ENCODE data around the gene ALAS1. TPM values are rescaled to one million over a fixed set of nuclear protein-coding genes. Genes with fewer than 3 reads are reported as not detected.
A peak's percentile ranks its signal among the peaks of the same experiment; 100 is the strongest.

The ALAS1 gene
- total RNA-seq, 4 donors from 2014 or later, result 31.1 to 50.5 (median 38.9) TPM

GRCh38 chr3:52215351-52215750, 17.4 kb downstream of the ALAS1 start:
- Histone ChIP-seq H3K27me3 (no peaks in the 10 kb centered on the region), H3K4me3 (no peak overlapping the region), H3K36me3 (peaks cover 48 to 56% (median 55%) of the 10 kb centered on the region in 4 donors), H3K9me3 (no peaks in the 10 kb centered on the region), H3K27ac (replicated peaks in 1 of 4) (no peak overlapping the region), H3K4me1 (peaks cover 29 to 48% (median 44%) of the 10 kb centered on the region in 4 donors)
- DNase-seq (ENCODE audit: extremely low spot score), result no peak
- intact Hi-C loops (cut with DNase I), result no loop called here
- TF ChIP-seq POLR2A (IDR thresholded peaks at IDR 0.05; ENCODE audit: low read depth) (no peak), EP300 (IDR thresholded peaks at IDR 0.05) (no peak)
- 96% methylated on average over 7 of the region's 7 CpGs for WGBS

- no peak for DNase-seq (ENCODE audit: extremely low spot score)
- no peaks in the 10 kb centered on the region for H3K9me3 ChIP-seq
Measured at GRCh38 chr3:52216585-52217408, 18.8 kb downstream of the ALAS1 start.

GRCh38 chr3:52217409-52217805, 19.4 kb downstream of the ALAS1 start:
- intact Hi-C loops (cut with DNase I), result no loop called here
- Histone ChIP-seq H3K27me3 (no peaks in the 10 kb centered on the region), H3K9me3 (no peaks in the 10 kb centered on the region), H3K4me1 (peaks cover 38 to 67% (median 64%) of the 10 kb centered on the region in 4 donors), H3K4me3 (no peak overlapping the region), H3K36me3 (peaks cover 29 to 36% (median 34%) of the 10 kb centered on the region in 4 donors), H3K27ac (replicated peaks in 1 of 4) (peak overlapping the region; percentile 28 to 60 (median 50))
- no peak for TF ChIP-seq POLR2AphosphoS5 (IDR thresholded peaks at IDR 0.05)
- TF ChIP-seq EP300 (IDR thresholded peaks at IDR 0.05), result no peak
- TF ChIP-seq, protein P1, sequence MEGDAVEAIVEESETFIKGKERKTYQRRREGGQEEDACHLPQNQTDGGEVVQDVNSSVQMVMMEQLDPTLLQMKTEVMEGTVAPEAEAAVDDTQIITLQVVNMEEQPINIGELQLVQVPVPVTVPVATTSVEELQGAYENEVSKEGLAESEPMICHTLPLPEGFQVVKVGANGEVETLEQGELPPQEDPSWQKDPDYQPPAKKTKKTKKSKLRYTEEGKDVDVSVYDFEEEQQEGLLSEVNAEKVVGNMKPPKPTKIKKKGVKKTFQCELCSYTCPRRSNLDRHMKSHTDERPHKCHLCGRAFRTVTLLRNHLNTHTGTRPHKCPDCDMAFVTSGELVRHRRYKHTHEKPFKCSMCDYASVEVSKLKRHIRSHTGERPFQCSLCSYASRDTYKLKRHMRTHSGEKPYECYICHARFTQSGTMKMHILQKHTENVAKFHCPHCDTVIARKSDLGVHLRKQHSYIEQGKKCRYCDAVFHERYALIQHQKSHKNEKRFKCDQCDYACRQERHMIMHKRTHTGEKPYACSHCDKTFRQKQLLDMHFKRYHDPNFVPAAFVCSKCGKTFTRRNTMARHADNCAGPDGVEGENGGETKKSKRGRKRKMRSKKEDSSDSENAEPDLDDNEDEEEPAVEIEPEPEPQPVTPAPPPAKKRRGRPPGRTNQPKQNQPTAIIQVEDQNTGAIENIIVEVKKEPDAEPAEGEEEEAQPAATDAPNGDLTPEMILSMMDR (IDR thresholded peaks at IDR 0.05), result no peak
- TF ChIP-seq POLR2A (IDR thresholded peaks at IDR 0.05; ENCODE audit: low read depth), result no peak
- DNase-seq (ENCODE audit: extremely low spot score), result no peak
- WGBS, result 87% methylated on average over 9 of the region's 10 CpGs

More at GRCh38 chr3:52216585-52217408, 18.8 kb downstream of the ALAS1 start:
- peaks cover 36 to 62% (median 58%) of the 10 kb centered on the region in 4 donors for H3K4me1 ChIP-seq
- intact Hi-C loops (cut with DNase I), result no loop called here
- no peak overlapping the region for H3K4me3 ChIP-seq
- no peaks in the 10 kb centered on the region for H3K27me3 ChIP-seq
- H3K27ac ChIP-seq (replicated peaks in 1 of 4), result peak overlapping the region; percentile 28 to 60 (median 50)
- H3K36me3 ChIP-seq, result peaks cover 35 to 42% (median 41%) of the 10 kb centered on the region in 4 donors
- TF ChIP-seq, protein P1 (IDR thresholded peaks at IDR 0.05), result no peak
- TF ChIP-seq EP300 (IDR thresholded peaks at IDR 0.05) (no peak), POLR2A (IDR thresholded peaks at IDR 0.05; ENCODE audit: low read depth) (no peak), POLR2AphosphoS5 (IDR thresholded peaks at IDR 0.05) (peak; percentile 64 to 70)
- 36% methylated on average over 13 of the region's 13 CpGs for WGBS

DNA sequence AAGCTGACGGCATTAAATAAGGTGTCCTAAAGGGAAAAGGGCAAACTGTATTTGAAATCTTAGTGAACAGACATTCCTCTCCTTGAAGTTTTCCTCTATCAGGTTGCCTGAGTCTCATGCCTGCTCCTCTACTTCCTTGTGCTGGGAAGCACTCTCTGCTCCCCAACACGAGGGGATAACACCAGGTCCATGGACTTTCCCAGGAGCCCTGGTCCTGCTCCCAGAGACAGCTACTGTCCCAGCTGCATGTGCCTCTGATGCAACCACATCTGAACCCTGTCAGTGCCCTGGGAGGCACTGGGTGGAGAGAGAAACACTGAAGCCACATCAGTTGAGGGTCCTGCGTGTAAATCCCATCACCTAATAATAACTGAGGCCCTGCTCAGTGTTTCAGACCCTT, 20.1 kb downstream of the ALAS1 start:
- Histone ChIP-seq H3K4me3 (no peak overlapping the region), H3K36me3 (peaks cover 23 to 30% (median 28%) of the 10 kb centered on the region in 4 donors), H3K27ac (replicated peaks in 1 of 4) (peak overlapping the region; percentile 28 to 60 (median 50)), H3K9me3 (no peaks in the 10 kb centered on the region), H3K27me3 (no peaks in the 10 kb centered on the region), H3K4me1 (peaks cover 38 to 67% (median 66%) of the 10 kb centered on the region in 4 donors)
- WGBS, result 72% methylated on average over 2 of the region's 3 CpGs
- TF ChIP-seq POLR2AphosphoS5 (IDR thresholded peaks at IDR 0.05) (no peak), POLR2A (IDR thresholded peaks at IDR 0.05; ENCODE audit: low read depth) (no peak), EP300 (IDR thresholded peaks at IDR 0.05) (no peak)
- TF ChIP-seq, protein P1 (IDR thresholded peaks at IDR 0.05), result no peak
- no peak for DNase-seq (ENCODE audit: extremely low spot score)
- intact Hi-C loops (cut with DNase I), result no loop called here

GRCh38 chr3:52218454-52218853, 20.5 kb downstream of the ALAS1 start:
- intact Hi-C loops (cut with DNase I), result no loop called here
- TF ChIP-seq EP300 (IDR thresholded peaks at IDR 0.05) (no peak), POLR2AphosphoS5 (IDR thresholded peaks at IDR 0.05) (no peak), POLR2A (IDR thresholded peaks at IDR 0.05; ENCODE audit: low read depth) (no peak)
- TF ChIP-seq, protein P1 (IDR thresholded peaks at IDR 0.05), result no peak
- H3K27ac ChIP-seq (replicated peaks in 1 of 4), result peak overlapping the region; percentile 28 to 60 (median 50)
- no peaks in the 10 kb centered on the region for H3K27me3 ChIP-seq
- H3K9me3 ChIP-seq, result no peaks in the 10 kb centered on the region
- H3K4me3 ChIP-seq, result no peak overlapping the region
- 75% methylated on average over 5 of the region's 12 CpGs for WGBS
- H3K36me3 ChIP-seq, result peaks cover 18 to 25% (median 24%) of the 10 kb centered on the region in 4 donors
- H3K4me1 ChIP-seq, result peaks cover 38 to 67% (median 66%) of the 10 kb centered on the region in 4 donors
- DNase-seq (ENCODE audit: extremely low spot score), result no peak

Measured in esophagus muscularis mucosa (tissue), 4 donors.